ENCODE measurements around the gene BMPR1B.

DNA sequence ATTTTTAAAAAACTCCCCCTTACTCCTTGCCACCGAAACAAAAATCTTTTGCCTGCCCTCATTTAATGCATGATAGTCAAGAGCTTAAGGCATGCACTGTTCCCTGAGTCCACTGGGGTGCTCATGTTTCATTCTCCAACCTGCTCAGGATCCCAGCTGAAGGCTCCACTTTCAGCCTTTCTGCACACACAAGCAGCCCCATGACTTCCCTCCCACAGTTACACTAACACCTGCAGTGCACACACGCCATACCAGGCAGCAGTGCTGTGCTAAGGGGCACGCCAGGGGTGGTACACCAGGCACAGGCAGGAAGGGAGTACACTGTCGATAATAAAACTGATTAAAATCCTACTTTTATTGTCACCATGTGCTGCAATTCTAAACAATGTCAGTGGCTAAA is 385.2 kb downstream of the BMPR1B start:
- TF ChIP-seq, protein P1, sequence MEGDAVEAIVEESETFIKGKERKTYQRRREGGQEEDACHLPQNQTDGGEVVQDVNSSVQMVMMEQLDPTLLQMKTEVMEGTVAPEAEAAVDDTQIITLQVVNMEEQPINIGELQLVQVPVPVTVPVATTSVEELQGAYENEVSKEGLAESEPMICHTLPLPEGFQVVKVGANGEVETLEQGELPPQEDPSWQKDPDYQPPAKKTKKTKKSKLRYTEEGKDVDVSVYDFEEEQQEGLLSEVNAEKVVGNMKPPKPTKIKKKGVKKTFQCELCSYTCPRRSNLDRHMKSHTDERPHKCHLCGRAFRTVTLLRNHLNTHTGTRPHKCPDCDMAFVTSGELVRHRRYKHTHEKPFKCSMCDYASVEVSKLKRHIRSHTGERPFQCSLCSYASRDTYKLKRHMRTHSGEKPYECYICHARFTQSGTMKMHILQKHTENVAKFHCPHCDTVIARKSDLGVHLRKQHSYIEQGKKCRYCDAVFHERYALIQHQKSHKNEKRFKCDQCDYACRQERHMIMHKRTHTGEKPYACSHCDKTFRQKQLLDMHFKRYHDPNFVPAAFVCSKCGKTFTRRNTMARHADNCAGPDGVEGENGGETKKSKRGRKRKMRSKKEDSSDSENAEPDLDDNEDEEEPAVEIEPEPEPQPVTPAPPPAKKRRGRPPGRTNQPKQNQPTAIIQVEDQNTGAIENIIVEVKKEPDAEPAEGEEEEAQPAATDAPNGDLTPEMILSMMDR (IDR thresholded peaks at IDR 0.05) = no peak
- no peak for TF ChIP-seq ZFX (IDR thresholded peaks at IDR 0.05; ENCODE audit: borderline replicate concordance)
